H1 (cell line): ENCODE measurements around the gene KANSL1. TPM values are rescaled to one million over a fixed set of nuclear protein-coding genes. Genes with fewer than 3 reads are reported as not detected.

Source experiments
- CHD7 ChIP-seq: fragments of 300-600 bp; sonication (generic); IDR thresholded peaks from 2 replicates; pipeline ENCODE4 v1.7.1; 2012; ENCODE audit warnings: low read length, moderate library complexity, mild to moderate bottlenecking, inconsistent platforms; ENCODE audit not compliant: insufficient replicate concordance
- polyA plus RNA-seq, 7 experiments: library from polyadenylated mRNA; depleted of rRNA in 3 of 7; stranded (reverse) in 5 of 7; unstranded in 2 of 7; fragments of >200 nt in 5 of 7; fragments of 200-250 nt in 2 of 7; gene quantifications; 1 replicate in 5 of 7; 2 replicates in 1 of 7; 4 replicates in 1 of 7; pipeline versions ENCODE4 v1.2.1 to v1.2.3, GENCODE V29; 2011 to 2013; ENCODE audit warnings: missing spikeins in 2 of 7, mixed read lengths in 2 of 7
- total RNA-seq: library from RNA; stranded (reverse); fragmentation: NEBNext Ultra II Directional; extraction: Animal tissue kit (Norgen Biotek cat#: 25700); gene quantifications from 2 replicates; pipeline ENCODE4 v1.2.1, GENCODE V29; 2021

KANSL1 gene
- total and polyA plus RNA-seq, 2 of the 8 experiments (the other 6 are each of a cell fraction or from before 2014, with no cell fraction given): 34.0 to 128 TPM

- no peak for TF ChIP-seq CHD7
- TF ChIP-seq, all 59 proteins: peak for 0
These were observed 173.0 kb downstream of the KANSL1 start (continued) for GRCh38 chr17:46020023-46020761.
